Measurements from ENCODE around the gene MAN1B1.

DNA sequence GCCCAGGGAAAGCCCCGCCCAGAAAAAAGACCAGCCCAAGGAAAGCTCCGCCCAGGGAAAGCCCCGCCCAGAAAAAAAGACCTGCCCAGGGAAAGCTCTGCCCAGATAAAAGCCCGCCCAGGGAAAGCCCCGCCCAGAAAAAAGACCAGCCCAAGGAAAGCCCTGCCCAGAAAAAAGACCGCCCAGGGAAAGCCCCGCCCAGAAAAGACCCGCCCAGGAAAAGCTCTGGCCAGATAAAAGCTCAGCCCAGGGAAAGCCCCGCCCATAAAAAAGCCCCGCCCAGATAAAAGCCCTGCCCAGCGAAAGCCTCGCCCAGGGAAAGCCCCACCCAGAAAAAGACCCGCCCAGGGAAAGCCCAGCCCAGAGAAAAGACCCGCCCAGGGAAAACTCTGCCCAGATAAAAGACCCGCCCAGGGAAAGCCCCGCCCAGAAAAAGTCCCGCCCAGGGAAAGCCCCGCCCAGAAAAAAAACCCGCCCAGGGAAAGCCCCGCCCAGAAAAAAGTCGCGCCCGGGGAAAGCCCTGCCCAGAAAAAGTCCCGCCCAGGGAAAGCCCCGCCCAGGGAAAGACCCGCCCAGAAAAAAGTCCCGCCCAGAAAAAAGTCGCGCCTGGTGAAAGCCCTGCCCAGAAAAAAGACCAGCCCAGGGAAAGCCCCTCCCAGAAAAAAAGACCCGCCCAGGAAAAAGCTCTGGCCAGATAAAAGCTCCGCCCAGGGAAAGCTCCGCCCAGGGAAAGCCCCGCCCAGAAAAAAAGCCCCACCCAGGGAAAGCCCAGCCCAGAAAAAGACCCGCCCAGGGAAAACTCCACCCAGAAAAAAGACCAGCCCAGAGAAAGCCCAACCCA, 64.1 kb downstream of the MAN1B1 start:
- TF ChIP-seq, protein P1, sequence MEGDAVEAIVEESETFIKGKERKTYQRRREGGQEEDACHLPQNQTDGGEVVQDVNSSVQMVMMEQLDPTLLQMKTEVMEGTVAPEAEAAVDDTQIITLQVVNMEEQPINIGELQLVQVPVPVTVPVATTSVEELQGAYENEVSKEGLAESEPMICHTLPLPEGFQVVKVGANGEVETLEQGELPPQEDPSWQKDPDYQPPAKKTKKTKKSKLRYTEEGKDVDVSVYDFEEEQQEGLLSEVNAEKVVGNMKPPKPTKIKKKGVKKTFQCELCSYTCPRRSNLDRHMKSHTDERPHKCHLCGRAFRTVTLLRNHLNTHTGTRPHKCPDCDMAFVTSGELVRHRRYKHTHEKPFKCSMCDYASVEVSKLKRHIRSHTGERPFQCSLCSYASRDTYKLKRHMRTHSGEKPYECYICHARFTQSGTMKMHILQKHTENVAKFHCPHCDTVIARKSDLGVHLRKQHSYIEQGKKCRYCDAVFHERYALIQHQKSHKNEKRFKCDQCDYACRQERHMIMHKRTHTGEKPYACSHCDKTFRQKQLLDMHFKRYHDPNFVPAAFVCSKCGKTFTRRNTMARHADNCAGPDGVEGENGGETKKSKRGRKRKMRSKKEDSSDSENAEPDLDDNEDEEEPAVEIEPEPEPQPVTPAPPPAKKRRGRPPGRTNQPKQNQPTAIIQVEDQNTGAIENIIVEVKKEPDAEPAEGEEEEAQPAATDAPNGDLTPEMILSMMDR (optimal IDR thresholded peaks at IDR 0.05 in 1 of 3, IDR thresholded peaks at IDR 0.05 in 1 of 3, conservative IDR thresholded peaks at IDR 0.05 in 1 of 3; ENCODE audit: extremely low read depth in 1 of 3, insufficient read depth in 2 of 3, low read length in 3 of 3): no peak
- no peak for TF ChIP-seq EZH2 (IDR thresholded peaks at IDR 0.05; ENCODE audit: low read length)

Measured in keratinocyte (primary cell).